Left lung (tissue), 10 donors: ENCODE results near the gene MORC2. TPM values are rescaled to one million over a fixed set of nuclear protein-coding genes. Genes with fewer than 3 reads are reported as not detected.
A peak's percentile ranks its signal among the peaks of the same experiment; 100 is the strongest.

Experiments used
- ATAC-seq: fragments of 200-7000 bp; cut with Tn5 transposase; one replicate; pipeline ENCODE4 v1.9.1; 2020; ENCODE audit warnings: moderate library complexity
- DNase-seq, 4 donors: peaks; one replicate each; pipeline ENCODE4 v3.0.0-alpha.2; 2013 to 2020
- H3K27ac ChIP-seq, 2 donors: fragments of 200-600 bp; sonication (generic) in 1 of 2; one replicate each; pipeline versions ENCODE4 v1.5.0 to v1.8.0; 2020 to 2021
- H3K27me3 ChIP-seq, 2 donors: fragments of 200-600 bp; sonication (generic) in 1 of 2; one replicate each; pipeline versions ENCODE4 v1.5.0 to v1.8.0; 2020 to 2021
- H3K36me3 ChIP-seq, 2 donors: fragments of 200-600 bp; sonication (generic) in 1 of 2; one replicate each; pipeline versions ENCODE4 v1.5.0 to v1.8.0; 2020 to 2021
- H3K4me1 ChIP-seq, 2 donors: fragments of 200-600 bp; one replicate each; pipeline ENCODE4 v1.8.0; 2021
- H3K4me3 ChIP-seq, 2 donors: fragments of 200-600 bp; sonication (generic) in 1 of 2; one replicate each; pipeline versions ENCODE4 v1.5.0 to v1.8.0; 2020 to 2021; ENCODE audit warnings: mild to moderate bottlenecking in 1 of 2
- H3K9me3 ChIP-seq, 2 donors: fragments of 200-600 bp; sonication (generic) in 1 of 2; one replicate each; pipeline versions ENCODE4 v1.5.0 to v1.8.0; 2020 to 2021
- CTCF ChIP-seq, 2 donors: fragments of 200-600 bp; sonication (generic) in 1 of 2; IDR thresholded peaks; one replicate each; pipeline versions ENCODE4 v1.5.0 to v1.8.0; 2021; ENCODE audit warnings: antibody characterized with exemption in 2 of 2
- intact Hi-C, 2 donors: fragments of 100-400 bp; cut with DNase I; formaldehyde crosslinking; loops; one replicate each; pipeline versions ENCODE4 v1.11.2 to v1.14.2; 2022
- polyA plus RNA-seq, 6 donors: library from polyadenylated mRNA; unstranded; fragments of 120-200 nt; gene quantifications; one replicate each; pipeline ENCODE4 v1.2.1, GENCODE V29; 2013; ENCODE audit not compliant: insufficient read length in 6 of 6
- total RNA-seq, 2 donors: library from RNA; stranded (reverse); fragmentation: NEBNext Ultra II Directional; extraction: Animal tissue kit (Norgen Biotek cat#: 25700); gene quantifications; one replicate each; pipeline ENCODE4 v1.2.1, GENCODE V29; 2021
- donor health status: DM: no; HTN: yes; CAD: no.
- donor health status: DM: no; HTN: no; CAD: no.

MORC2 gene
- total and polyA plus RNA-seq, 8 donors = 24.7 to 37.2 (median 34.4) TPM

- no peaks in the 10 kb centered on the region for H3K27me3 ChIP-seq
- no peak for ATAC-seq
- intact Hi-C loops = no loop called here
- DNase-seq = peak in 2 of 4 donors; percentile 15 to 76
- no peaks in the 10 kb centered on the region for H3K9me3 ChIP-seq
- H3K4me3 ChIP-seq = no peak overlapping the region
- no peaks in the 10 kb centered on the region for H3K4me1 ChIP-seq
- TF ChIP-seq CTCF (IDR thresholded peaks at IDR 0.05) = no peak
- H3K36me3 ChIP-seq = peaks cover 0 to 7% of the 10 kb centered on the region in 2 donors
- no peak overlapping the region for H3K27ac ChIP-seq
These were observed 81.1 kb downstream of the MORC2 start for GRCh38 chr22:30887453-30887852.

GRCh38 chr22:30885591-30885990 lies 83.0 kb downstream of the MORC2 start:
- no peak for TF ChIP-seq CTCF (IDR thresholded peaks at IDR 0.05)
- no peaks in the 10 kb centered on the region for H3K27me3 ChIP-seq
- DNase-seq (peak in 1 of 4 donors; percentile 62), ATAC-seq (no peak)
- H3K4me3 ChIP-seq = no peak overlapping the region
- no peaks in the 10 kb centered on the region for H3K4me1 ChIP-seq
- intact Hi-C loops = no loop called here
- no peak overlapping the region for H3K27ac ChIP-seq
- peaks cover 0 to 7% of the 10 kb centered on the region in 2 donors for H3K36me3 ChIP-seq
- H3K9me3 ChIP-seq = no peaks in the 10 kb centered on the region

- intact Hi-C loops = no loop called here
These were observed 83.6 kb downstream of the MORC2 start for GRCh38 chr22:30885001-30885366.

GRCh38 chr22:30884211-30885000 lies 84.2 kb downstream of the MORC2 start:
- no peak for TF ChIP-seq CTCF (IDR thresholded peaks at IDR 0.05)
- peaks cover 0 to 7% of the 10 kb centered on the region in 2 donors for H3K36me3 ChIP-seq
- no peak overlapping the region for H3K4me3 ChIP-seq
- DNase-seq (peak in 1 of 4 donors; percentile 47), ATAC-seq (no peak)
- no peaks in the 10 kb centered on the region for H3K4me1 ChIP-seq
- intact Hi-C loops = no loop called here
- no peaks in the 10 kb centered on the region for H3K9me3 ChIP-seq
- no peaks in the 10 kb centered on the region for H3K27me3 ChIP-seq
- H3K27ac ChIP-seq = no peak overlapping the region

More at GRCh38 chr22:30885001-30885366, 83.6 kb downstream of the MORC2 start:
- H3K4me1 ChIP-seq = no peaks in the 10 kb centered on the region
- no peak overlapping the region for H3K4me3 ChIP-seq
- no peak for TF ChIP-seq CTCF (IDR thresholded peaks at IDR 0.05)
- no peaks in the 10 kb centered on the region for H3K27me3 ChIP-seq
- ATAC-seq (no peak), DNase-seq (no peak)
- H3K27ac ChIP-seq = no peak overlapping the region
- no peaks in the 10 kb centered on the region for H3K9me3 ChIP-seq
- H3K36me3 ChIP-seq = peaks cover 0 to 7% of the 10 kb centered on the region in 2 donors

- peaks cover 0 to 3% of the 10 kb centered on the region in 2 donors for H3K36me3 ChIP-seq
- no peaks in the 10 kb centered on the region for H3K27me3 ChIP-seq
- no peak for TF ChIP-seq CTCF (IDR thresholded peaks at IDR 0.05)
- DNase-seq = no peak
- no peaks in the 10 kb centered on the region for H3K9me3 ChIP-seq
- intact Hi-C loops = no loop called here
- ATAC-seq = no peak
- no peaks in the 10 kb centered on the region for H3K4me1 ChIP-seq
- no peak overlapping the region for H3K27ac ChIP-seq
- H3K4me3 ChIP-seq = no peak overlapping the region
These were observed 84.9 kb downstream of the MORC2 start for GRCh38 chr22:30883586-30884145.
